Measurements from ENCODE around the gene HSD17B8.

GRCh38 chr6:33181141-33181540 is 23.3 kb upstream of the HSD17B8 start:
- TF ChIP-seq, protein P1, sequence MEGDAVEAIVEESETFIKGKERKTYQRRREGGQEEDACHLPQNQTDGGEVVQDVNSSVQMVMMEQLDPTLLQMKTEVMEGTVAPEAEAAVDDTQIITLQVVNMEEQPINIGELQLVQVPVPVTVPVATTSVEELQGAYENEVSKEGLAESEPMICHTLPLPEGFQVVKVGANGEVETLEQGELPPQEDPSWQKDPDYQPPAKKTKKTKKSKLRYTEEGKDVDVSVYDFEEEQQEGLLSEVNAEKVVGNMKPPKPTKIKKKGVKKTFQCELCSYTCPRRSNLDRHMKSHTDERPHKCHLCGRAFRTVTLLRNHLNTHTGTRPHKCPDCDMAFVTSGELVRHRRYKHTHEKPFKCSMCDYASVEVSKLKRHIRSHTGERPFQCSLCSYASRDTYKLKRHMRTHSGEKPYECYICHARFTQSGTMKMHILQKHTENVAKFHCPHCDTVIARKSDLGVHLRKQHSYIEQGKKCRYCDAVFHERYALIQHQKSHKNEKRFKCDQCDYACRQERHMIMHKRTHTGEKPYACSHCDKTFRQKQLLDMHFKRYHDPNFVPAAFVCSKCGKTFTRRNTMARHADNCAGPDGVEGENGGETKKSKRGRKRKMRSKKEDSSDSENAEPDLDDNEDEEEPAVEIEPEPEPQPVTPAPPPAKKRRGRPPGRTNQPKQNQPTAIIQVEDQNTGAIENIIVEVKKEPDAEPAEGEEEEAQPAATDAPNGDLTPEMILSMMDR (optimal IDR thresholded peaks at IDR 0.05 in 1 of 3, IDR thresholded peaks at IDR 0.05 in 1 of 3, conservative IDR thresholded peaks at IDR 0.05 in 1 of 3; ENCODE audit: extremely low read depth in 1 of 3, insufficient read depth in 2 of 3, low read length in 3 of 3) = no peak
- no peak for TF ChIP-seq EZH2 (IDR thresholded peaks at IDR 0.05; ENCODE audit: low read length)

All from keratinocyte (primary cell).